ENCODE results near the gene DUS1L. TPM values are rescaled to one million over a fixed set of nuclear protein-coding genes. Genes with fewer than 3 reads are reported as not detected.

Gene DUS1L
- total RNA-seq, 1 donor from 2014 or later, result 136 TPM

DNA sequence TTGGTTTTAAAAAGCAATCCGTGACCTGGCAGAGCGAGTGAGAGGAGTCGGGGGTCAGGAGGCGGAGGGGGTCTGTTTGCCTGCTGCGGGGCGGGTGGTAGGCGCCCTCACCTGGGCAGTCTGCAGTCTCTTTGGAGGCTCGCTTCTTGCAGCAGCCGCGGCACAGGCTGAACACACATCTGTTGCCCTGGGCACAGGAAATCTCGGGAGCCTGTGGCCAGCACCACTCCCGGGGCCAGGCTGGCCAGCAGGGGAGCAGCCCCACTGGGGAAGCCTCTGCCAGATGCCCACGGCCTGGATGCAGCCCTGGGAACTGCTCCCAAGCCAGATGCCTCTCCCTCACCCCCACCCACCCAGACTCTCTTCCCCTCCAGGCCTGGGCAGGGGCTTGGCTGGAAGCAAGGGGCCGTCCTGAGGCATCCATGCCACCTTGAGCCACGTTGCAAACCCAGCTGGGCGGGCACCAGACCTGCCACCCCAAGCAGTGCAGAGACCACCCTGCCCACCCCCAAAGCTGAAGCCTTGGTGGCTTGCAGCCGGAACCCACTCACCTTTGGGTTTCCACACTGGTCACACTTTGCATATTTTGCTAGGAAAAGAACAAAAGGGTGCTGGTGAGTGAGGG lies 7.3 kb downstream of the DUS1L start:
- intact Hi-C loops (cut with micrococcal nuclease), result no loop called here

DNA sequence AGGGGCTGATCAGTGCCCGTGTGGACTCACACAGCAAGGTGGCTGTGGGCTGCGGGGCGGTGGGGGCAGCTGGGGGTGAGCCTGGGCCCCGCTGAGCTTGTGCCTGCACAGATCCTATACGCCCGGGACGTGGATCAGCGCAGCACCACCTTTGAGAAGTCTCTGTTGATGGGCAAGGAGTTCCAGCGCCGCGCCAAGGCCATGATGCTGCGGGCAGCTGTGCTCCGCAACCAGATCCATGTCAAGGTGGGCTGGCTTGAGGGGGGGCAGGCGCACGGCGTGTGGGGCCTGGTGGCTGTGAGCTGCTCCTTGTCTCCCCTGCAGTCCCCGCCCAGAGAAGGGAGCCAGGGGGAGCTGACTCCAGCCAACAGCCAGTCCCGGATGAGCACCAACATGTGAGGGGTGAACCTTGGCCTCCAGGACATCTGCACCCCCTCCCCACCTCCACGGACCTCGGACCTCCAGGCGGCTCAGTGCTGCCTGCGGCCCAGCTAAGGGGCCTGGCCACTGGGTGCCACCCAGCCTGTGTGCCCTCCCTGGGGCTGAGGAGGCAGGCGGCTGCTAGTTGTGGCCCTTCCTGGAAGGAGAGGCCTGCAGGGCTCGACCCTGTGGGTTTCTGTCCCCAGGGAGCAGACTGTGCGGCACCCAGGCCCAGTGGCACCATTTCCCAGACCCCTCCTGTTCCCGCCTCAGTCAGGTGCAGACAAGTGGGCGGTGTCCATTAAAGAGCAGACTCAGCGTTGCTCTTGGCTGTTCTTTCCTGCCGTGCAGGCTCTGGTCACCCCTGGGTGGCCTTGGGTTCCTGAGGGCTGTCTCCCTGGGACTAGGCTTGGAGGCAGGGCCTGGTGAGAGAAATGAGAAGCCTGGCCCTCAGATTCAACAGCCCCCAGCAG lies 8.6 kb downstream of the DUS1L start:
- intact Hi-C loops (cut with micrococcal nuclease), result no loop called here

DNA sequence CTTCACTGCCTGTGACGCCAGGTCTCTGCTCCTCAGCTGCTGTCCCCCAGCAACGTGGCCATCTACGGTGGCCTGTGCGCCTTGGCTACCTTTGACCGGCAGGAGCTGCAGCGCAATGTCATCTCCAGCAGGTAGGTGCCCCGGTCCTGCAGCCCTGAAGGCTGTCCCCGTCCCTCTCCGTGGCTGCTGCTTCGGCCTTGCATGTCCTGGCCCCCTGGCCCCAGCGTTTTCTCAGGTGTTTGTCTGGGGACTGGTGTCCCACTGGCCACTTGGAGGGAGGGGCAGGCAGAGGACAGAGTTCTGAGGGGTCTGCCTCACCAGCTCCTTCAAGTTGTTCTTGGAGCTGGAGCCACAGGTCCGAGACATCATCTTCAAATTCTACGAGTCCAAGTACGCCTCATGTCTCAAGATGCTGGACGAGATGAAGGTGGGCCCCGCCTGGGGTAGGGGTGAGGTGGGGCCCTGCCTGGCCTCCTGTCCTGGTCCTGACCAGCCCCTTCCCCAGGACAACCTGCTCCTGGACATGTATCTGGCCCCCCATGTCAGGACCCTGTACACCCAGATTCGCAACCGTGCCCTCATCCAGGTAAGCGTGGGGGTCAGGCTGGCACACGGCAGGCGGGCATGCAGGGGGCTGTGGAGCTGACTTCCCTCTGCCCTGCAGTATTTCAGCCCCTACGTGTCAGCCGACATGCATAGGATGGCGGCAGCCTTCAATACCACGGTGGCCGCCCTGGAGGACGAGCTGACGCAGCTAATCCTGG lies 9.5 kb downstream of the DUS1L start:
- intact Hi-C loops (cut with micrococcal nuclease), result no loop called here

DNA sequence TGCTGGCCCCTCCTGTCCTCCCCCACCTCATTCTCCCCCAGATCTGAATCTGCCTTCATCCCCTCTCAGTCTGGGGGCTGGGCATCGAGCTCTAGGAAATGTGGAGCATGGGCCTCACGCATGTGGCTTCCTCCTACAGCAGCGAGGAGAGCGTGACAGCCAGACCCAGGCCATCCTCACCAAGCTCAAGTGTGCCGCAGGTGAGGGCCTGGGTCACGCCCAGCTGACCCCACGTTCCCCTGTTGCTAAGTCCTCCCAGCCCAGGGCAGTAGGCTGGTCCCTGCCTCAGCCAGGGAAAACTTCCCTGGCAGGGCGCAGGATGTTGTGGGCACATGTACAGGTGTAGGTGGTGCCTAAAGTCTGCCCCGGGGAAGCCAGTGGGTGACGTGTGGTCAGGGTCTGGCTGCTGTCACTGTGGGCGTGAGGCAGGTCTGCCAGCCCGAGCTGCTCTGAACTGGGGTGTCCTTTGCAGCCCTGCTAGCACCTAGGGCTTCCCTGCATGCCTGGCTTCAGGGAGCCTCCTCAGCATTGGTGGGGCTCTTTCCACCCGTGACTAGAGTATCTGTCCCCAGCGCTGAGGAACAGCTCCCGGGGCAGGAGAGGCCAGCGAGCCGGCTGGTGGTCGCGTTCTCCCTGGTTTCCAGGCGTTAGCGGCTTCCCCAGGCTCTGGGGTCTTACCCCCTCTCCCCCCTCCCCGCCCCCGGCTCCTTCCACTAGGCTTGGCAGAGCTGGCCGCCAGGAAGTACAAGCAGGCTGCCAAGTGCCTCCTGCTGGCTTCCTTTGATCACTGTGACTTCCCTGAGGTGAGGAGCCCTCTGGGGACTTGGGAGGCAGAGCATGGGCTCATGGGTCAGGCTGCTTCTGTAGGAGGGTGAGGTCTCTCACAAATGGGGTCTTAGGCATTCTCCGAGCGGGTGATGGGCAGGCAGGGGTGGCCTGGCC lies 10.3 kb downstream of the DUS1L start:
- intact Hi-C loops (cut with micrococcal nuclease), result no loop called here

DNA sequence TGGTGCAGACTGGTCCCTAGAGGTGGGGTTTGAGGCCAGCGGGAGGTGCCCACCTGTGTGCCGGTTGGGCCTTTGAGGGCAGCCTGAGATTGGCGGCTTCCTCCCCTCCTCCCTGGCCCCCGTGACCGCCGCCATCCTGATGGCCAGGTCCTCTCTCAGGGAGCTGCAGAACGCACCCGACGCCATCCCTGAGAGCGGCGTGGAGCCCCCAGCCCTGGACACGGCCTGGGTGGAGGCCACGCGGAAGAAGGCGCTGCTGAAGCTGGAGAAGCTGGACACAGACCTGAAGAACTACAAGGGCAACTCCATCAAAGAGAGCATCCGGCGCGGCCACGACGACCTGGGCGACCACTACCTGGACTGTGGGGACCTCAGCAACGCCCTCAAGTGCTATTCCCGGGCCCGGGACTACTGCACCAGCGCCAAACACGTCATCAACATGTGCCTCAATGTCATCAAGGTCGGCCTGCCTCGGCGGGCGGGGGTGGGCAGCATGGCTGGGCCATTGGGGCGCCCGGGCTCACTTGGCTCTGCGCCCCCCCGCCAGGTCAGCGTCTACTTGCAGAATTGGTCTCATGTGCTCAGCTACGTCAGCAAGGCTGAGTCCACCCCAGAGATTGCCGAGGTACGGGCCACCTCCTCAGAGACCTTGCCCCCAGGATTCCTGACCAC lies 11.1 kb downstream of the DUS1L start:
- intact Hi-C loops (cut with micrococcal nuclease), result loop anchor here (5.0 kb wide), 1 partner anchor 43 kb away; the partner anchor contains the start of gene FASN

DNA sequence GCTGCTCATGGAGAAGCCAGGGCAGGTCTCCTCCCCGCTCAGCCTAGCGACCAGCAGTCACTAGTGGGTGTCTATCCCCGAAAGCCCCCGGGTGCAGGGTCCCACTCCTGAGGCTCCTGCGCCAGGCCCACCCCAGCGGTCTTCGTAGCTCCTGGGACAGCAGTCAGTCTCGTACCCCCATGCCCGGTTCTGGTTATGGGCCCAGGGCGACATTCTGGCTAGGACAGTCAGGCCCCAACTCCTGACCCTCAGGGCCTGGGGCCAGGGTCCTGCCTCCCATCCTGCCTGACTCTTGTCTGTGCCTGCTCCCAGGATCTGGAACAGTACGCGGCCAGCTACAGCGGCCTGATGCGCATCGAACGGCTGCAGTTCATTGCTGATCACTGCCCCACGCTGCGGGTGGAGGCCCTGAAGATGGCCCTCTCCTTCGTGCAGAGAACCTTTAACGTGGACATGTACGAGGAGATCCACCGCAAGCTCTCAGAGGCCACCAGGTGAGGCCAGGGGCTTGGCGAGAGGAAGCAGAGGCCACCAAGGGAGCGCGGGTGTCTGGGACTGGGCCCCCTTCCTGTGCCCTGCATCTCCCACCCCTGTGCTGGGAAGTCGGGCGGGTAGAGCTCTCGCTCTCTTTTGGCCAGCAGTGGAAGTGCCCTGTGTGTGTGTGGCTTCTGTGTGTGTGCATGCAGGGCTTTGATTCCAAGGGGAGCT lies 11.9 kb downstream of the DUS1L start:
- intact Hi-C loops (cut with micrococcal nuclease), result loop anchor here (5.0 kb wide), 1 partner anchor 44 kb away; the partner anchor contains the start of gene FASN

DNA sequence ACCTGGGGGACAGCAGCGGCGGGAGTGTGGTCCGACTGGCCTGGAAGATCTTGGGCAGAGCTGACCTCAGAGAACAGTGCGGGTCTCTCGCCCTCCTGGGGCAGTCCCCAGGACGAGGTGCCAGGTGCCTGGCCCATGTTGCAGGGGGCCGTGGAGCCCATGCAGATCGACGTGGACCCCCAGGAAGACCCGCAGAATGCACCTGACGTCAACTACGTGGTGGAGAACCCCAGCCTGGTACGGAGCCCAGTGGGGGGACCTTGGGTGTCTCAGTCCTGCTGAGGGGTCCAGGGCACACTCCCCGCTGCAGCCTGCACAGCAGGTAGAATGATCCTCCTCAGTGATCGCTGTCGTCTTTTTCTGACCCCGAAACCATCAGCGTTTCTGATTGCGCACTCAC lies 12.5 kb downstream of the DUS1L start:
- intact Hi-C loops (cut with micrococcal nuclease), result loop anchor here (5.0 kb wide), 1 partner anchor 44 kb away; the partner anchor contains the start of gene FASN

DNA sequence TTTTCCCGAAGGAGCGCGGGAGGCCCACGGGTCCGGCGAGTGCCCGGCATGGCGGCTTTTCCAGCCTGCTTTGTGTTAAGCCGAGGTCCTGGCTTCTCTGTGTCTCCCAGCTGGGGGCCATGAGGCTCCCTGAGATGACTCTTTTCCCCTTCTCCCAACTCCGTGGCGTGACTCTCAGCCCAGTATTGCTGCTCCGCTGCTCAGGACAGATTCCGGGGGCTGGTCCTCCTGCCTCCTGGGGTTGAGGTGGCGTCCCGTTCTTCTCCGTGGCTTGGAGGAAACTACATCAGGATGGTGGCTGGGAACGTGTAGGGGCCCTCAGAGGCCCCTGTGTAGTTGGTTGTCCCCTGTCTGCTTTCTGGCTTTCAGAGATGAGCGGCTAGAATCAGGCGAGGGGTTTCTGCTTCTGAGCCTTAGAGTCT lies 13.0 kb downstream of the DUS1L start:
- intact Hi-C loops (cut with micrococcal nuclease), result loop anchor here (5.0 kb wide), 1 partner anchor 45 kb away; the partner anchor contains the start of gene FASN

DNA sequence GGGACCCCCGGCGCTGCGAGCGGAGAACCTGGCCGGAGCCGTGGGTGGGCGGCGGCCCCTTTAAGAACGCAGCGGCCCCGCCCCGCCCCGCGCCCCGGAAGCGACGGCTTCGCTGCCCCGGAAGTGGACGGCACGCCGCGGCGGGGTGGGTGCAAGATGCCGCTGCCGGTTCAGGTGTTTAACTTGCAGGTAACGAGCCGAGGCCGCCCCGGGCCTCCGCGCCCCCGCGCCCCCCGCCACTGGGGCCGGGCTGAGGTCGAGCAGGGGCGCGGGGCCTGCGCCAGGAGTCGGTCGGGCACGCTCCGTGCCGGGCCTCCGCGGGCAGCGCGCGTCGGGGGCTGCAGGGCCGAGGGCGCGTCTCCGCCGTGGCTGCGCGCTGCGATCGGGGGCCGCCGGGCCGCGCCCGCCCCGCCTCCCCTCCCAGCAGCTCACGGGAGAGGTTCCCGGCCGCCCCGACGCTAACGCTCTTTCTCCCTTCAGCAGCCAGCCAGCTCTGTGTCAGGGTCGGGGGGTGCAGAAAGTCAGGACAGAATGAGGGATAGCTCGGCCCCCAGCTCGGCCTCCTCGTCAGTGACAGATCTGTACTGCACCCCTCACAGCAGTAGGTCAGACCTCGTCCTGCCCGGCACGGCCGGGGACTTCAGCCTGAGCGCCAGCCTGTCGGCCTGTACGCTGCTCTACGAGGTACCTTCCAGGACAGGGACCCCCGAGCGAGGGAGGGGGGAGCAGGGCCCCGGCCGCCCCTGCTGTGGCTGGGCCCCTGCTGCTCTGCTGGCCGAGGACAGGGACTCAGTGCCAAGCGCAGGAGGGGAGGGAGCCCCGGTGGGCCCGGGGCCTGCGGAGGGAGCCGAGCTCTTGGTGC lies 13.6 kb downstream of the DUS1L start, which contains the start of the genes GPS1 and RFNG:
GPS1 (plus strand) TSS at position 123 of the 862 bp plus-strand sequence; CDS start at position 157, 34 bp downstream.
RFNG (minus strand) TSS at position 36 of the 862 bp plus-strand sequence. CDS start 45 bp downstream, outside the sequence.
- intact Hi-C loops (cut with micrococcal nuclease), result loop anchor here (1.0 to 5.0 kb wide), 4 partner anchors 13 to 45 kb away; partner anchors contain the start of genes DCXR, DUS1L, FASN and LRRC45

DNA sequence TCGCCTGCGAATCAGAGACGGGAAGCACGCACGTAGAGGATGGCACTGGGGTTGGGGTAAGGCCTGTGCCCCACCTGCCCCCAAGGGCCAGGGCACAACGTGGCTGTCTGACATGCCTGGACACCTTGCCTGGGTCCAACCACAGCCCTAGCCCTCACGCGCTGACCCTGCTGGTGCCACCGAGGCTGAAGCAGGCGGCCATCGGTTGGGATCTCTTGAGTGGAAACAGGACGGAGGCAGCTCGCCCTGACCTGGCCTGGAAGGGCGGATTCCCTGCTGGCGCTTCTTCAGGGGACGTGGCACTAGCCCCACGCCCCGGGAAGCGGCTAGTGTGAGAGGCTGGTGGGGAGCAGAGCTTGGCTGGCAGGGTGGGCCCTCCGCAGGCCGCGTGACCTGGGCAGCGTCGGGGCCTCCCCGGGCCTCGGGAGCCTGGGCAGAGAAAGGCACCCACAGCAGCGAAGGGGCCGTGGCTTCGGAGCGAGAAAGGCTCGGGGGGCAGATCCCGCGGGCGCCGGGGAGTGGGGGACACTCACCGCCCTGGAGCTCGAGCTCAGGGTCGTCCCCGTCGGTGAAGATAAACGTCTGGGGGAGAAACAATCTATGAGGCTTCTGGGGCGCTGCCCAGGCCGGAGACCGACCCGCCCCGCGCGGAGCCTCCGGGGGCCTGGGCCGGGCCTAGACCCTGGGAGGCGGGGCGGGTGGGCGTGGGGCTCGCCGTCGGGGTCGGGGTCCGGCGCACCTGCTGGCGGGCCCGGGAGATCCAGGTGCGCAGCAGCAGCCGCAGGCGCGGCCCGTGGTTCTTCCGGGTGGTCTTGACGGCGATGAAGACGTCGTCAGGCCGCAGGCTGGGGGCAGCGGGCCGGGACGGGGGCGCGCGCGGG lies 14.6 kb downstream of the DUS1L start:
- intact Hi-C loops (cut with micrococcal nuclease), result loop anchor here (1.0 to 5.0 kb wide), 4 partner anchors 14 to 46 kb away; partner anchors contain the start of genes DCXR, DUS1L, FASN and LRRC45

DNA sequence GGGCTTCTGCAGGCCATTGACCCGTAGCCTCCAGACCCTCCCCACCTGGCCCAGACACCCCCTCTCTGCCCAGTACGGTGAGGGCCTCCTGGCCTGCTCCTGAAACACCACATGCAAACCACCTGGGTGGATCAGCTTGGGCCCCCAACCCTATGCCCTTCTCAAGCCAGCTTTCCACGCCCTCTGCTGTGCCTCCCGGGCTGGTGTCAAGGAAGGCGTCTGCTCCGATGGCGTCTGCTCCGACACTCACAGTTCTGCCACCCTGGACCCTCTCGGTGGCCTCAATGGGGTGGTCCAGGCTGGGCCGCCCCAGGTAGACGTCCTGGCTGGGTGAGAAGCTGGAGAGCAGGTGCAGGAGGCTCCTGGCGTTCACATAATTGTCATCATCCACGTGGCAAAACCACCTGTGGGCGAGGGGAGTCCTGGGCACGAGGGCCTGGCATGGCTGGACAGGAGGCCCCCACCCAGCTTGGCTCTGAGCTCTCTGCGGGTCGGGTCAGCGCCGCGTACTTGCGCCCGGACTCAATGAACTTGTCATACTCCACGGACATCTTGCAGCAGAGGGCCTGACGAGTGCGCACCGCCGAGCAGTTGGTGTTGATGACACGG lies 15.3 kb downstream of the DUS1L start:
- intact Hi-C loops (cut with micrococcal nuclease), result loop anchor here (5.0 kb wide), 1 partner anchor 47 kb away; the partner anchor contains the start of gene FASN

DNA sequence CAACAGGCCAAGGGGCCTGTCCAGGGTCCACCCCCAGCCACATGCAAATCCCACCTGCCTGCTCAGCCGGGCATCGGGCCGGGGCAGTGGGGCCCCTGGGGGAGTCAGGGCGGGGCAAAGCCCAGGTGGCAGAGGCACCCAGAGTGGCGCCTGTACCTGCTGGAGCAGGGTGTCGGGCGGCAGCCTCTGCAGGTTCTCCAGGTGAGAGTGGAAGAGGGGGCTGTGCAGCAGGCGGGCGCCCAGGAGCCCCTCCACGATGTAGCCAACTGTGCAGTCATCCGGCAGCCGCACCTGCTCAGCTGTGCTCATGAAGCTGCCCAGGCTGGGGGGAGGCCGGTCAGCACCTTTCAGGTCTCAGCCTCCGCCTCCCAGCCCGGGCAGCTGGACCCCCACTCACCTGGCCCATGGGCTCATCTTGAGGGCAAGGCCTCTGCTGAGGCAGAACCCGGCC lies 16.1 kb downstream of the DUS1L start:
- intact Hi-C loops (cut with micrococcal nuclease), result no loop called here

DNA sequence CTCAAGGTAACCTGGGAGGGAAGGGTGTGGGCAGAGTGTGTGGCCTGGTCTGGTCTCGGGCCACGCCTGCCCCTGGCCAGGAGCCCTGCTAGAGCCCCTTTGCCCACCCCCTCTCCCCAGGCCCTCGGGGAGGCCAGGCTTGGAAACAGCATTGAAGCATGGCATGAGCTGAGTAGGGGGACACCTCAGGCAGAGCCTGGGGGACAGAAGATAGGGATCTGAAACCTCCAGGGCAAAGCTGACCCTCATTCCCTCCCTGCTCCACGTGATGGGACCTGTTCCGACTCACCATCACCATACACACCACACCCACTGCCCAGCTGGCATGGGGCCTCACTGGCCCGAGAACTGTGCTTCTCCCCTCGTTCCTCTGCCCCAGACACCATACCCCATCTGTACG lies 16.5 kb downstream of the DUS1L start:
- intact Hi-C loops (cut with micrococcal nuclease), result no loop called here

DNA sequence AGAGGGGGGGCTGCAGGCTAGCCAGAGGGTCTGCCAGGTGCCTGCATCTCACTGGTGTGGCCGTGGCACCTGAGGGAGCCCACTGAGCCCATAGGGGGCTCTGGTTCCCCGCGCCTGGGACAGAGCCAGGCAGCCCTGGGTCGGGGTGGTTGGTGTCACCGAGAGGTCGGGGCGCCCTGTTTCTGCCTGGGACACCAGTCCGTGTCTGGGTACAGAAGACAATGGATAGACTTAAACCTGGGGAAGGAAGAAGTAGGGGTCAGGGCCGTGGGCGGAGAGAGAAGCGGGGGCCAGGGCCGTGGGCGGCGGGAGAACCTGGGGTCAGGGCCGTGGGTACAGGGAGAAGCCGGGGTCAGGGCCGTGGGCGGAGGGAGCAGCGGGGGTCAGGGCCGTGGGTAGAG lies 17.0 kb downstream of the DUS1L start:
- intact Hi-C loops (cut with micrococcal nuclease), result no loop called here

DNA sequence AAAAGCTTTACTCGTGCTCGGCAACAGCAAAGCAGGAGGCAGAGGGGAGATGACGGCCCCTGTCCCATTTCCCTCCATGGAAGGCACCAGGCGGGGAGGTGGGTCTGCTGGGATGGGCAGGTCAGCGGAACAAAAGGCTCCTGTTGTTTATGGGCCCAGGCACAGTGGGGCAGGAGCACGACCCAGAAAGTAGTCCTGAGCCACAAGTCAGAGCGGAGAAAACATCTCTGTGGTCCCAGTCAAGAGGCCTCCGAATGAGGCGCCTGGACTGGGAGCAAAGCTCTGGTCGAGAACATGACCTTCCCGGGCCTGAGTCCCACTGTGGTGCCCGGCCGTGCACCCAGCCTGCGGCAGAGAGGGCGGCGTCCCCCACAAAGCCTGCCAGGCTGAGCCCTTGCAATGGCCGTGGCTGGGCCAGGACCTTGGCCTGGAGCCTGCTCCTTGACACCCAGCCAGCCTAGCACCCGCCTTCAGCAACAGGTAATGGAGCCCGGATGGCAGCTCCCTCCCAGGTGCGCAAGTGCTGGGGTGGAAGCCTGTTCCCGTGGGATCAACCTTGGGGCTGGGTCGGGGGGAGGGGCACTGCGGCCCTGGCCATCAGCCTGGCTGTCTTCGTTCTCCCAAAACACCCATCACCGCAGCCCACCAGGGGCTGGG lies 17.6 kb downstream of the DUS1L start:
- intact Hi-C loops (cut with micrococcal nuclease), result no loop called here

DNA sequence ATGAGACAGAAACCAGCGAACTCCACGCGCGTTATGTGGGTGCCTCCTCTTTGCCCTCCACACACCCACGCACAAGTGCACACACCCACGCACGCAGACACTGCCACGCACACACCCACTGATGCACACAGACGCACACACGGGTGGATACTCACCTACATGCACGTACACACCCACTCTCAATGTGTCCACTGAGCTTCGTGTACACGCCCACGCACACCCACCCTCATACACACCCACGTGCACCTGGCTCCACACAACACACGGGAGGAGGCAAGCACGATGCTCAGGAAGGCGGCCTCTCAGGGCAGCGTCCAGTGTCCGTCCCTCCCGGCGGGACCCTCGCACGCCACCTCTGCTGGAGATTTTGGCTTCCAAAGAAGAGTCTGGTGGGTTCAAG lies 18.2 kb downstream of the DUS1L start:
- intact Hi-C loops (cut with micrococcal nuclease), result no loop called here

Measured in T-helper 1 cell treated with Interleukin-12 subunit alpha and Interleukin-12 subunit beta and Interleukin-4 antibody, amounts not matched to agents 30 ng/mL and 1 ng/mL, for 36 hours (primary cell).